MM.1S (cell line): ENCODE measurements around the gene SYCE1L.

Experiments
- EZH2 ChIP-seq: fragments of 300-600 bp; sonication (generic); optimal IDR thresholded peaks from 2 replicates; pipeline ENCODE3; 2017; ENCODE audit warnings: low read depth, mild to moderate bottlenecking, antibody characterized with exemption, low read length, mixed read lengths
- TF ChIP-seq, protein P1 (sequence below): fragments of 300-600 bp; sonication (generic); IDR thresholded peaks from 2 replicates; pipeline ENCODE4 v1.5.1; 2016; ENCODE audit warnings: antibody characterized with exemption, low read length, mixed read lengths

DNA sequence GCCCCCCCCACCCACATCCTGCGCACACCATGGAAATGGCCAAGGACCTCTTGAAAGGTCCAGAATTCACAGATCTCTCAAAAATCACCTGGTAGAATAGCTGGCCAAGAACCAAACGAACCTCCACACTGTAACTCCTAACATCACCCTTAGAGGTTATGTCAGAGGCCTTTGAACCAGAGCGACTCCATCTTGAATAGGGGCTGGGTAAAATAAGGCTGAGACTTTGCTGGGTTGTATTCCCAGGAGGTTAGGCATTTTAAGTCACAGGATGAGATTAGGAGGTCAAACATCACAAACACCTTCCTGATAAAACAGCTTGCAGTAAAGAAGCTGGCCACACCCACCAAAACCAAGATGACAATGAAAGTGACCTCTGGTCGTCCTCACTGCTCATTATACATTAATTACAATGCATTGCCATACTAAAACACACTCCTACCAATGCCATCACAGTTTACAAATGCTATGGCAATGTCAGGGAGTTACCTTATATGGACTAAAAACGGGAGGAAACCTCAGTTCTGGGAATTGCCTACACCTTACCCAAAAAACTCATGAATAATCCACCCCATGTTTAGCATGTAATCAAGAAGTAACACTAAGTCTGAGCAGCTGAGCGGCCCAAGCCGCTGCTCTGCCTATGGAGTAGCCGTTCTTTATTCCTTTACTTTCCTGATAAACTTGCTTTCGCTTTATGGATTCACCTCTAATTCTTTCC lies 34.8 kb downstream of the SYCE1L start:
- TF ChIP-seq, protein P1, sequence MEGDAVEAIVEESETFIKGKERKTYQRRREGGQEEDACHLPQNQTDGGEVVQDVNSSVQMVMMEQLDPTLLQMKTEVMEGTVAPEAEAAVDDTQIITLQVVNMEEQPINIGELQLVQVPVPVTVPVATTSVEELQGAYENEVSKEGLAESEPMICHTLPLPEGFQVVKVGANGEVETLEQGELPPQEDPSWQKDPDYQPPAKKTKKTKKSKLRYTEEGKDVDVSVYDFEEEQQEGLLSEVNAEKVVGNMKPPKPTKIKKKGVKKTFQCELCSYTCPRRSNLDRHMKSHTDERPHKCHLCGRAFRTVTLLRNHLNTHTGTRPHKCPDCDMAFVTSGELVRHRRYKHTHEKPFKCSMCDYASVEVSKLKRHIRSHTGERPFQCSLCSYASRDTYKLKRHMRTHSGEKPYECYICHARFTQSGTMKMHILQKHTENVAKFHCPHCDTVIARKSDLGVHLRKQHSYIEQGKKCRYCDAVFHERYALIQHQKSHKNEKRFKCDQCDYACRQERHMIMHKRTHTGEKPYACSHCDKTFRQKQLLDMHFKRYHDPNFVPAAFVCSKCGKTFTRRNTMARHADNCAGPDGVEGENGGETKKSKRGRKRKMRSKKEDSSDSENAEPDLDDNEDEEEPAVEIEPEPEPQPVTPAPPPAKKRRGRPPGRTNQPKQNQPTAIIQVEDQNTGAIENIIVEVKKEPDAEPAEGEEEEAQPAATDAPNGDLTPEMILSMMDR, result no peak
- no peak for TF ChIP-seq EZH2
